GM18861 (cell line): ENCODE results near the gene TAB3.

Source experiments
- ATAC-seq: cut with Tn5 transposase; IDR thresholded peaks from one replicate; pipeline ENCODE4 v1.9.1; 2021; ENCODE audit not compliant: unreplicated experiment

TAB3 gene

DNA sequence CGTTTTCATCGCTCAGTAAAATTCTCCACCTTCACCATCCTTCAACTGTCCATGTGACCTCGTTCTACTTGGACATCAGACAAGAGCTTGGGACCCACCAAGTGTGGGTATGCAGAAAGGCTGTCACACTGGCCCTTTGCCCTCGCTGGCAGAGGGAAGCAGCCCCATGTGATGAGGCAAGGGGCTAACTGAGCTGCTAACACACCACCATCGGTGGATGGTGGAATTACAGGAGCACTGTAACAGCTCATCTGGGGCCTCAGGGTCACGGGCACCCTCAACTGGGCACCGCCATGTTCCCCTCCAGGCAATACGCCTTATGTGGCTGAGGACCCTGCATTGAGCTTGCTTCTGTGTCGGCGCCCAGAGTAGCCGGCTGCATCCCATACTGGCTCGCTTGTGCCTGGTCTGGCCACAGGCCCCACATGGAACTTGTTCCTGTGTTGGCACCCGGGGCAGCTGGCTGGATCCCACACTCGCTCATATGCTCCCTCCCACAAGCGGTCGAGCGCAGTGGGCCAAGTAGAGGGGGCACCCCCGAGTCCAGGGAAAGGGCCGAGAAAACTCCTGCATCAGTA is 109.5 kb downstream of the TAB3 start:
- ATAC-seq: no peak

GRCh38 chrX:30777575-30777974 is 111.5 kb downstream of the TAB3 start:
- no peak for ATAC-seq
